DLD1 (cell line): ENCODE data around the gene ANP32D.
"Not testable (repeated sequence)": the region's sequence is repeated elsewhere in the genome, so short reads cannot be mapped to it uniquely, and the experiment has no call there.

Experiments used
- in situ Hi-C: cut with HindIII; loops from 2 replicates; pipeline ENCODE4 v1.10.0; 2017; ENCODE audit warnings: low sequenced_read_pairs

Gene ANP32D

DNA sequence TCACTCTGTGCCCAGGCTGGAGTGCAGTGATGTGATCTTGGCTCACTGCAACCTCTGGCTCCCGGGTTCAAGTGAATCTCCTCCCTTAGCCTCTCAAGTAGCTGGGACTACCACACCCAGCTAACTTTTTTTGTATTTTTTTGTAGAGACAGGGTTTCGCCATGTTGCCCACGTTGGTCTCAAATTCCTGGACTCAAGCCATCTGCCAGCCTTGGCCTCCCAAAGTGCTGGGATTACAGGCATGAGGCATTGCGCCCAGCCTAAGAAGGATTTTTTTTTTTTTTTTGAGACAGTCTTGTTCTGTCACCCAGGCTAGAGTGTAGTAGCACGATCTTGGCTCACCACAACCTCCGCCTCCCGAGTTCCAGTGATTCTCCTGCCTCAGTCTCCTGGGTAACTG lies 17.1 kb downstream of the ANP32D start:
- in situ Hi-C loops: not testable (repeated sequence)

DNA sequence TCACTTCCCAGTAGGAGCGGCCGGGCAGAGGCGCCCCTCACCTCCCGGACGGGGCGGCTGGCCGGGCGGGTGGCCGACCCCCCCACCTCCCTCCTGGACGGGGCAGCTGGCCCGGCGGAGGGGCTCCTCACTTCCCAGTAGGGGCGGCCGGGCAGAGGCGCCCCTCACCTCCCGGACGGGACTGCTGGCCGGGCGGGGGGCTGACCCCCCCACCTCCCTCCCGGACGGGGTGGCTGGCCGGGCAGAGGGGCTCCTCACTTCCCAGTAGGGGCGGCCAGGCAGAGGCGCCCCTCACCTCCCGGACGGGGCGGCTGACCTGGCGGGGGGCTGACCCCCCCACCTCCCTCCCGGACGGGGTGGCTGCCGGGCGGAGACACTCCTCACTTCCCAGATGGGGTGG lies 27.9 kb downstream of the ANP32D start:
- in situ Hi-C loops: not testable (repeated sequence)

DNA sequence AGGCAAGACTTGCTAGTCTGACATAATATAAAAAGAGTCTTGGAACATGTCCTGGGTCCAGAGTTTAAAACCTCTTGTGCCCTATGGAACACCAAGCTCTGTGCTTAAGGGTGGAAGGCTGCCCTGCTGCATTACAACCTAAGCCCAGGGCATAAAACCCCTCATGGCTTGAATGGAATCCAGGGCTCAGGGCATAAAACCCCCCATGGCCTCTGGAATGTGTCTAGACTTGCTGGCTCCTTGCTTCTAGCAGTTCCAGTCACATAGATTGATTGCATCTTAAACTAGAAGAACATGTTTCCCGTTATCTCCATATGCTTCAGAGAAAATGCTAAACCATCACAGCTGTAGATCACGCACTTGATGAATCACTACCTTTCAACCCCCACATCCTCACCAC lies 34.5 kb downstream of the ANP32D start:
- in situ Hi-C loops: not testable (repeated sequence)

DNA sequence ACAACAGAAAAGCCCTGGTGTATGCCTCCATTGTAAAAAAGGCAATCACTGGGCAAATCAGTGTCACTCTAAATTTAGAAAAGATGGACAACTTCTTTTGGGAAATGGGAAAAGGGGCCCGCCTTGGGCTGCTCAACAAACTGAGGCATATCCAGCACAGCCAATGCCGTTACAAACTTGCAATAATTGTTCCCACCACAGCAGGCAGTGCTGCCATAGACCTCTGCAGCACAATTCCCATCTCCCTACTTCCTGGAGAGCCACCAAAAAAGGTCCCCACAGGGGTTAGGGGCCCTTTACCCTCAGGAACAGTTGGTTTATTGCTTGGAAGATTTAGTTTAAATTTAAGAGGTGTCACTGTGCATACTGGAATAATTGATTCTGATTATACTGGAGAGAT lies 36.6 kb downstream of the ANP32D start:
- in situ Hi-C loops: no loop called here

DNA sequence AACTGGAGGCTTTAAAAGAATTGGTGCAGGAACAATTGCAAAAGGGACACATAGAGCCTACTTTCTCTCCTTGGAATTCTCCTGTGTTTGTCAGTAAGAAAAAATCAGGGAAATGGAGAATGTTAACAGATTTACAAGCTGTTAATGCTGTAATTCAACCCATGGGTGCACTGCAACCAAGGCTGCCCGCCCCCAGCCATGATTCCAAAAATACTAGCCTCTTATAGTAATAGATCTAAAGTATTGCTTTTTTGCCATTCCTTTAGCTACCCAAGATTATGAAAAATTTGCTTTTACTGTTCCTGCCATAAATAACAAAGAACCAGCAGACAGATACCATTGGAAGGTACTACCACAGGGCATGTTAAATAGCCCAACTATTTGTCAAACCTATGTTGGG lies 37.8 kb downstream of the ANP32D start:
- in situ Hi-C loops: no loop called here

DNA sequence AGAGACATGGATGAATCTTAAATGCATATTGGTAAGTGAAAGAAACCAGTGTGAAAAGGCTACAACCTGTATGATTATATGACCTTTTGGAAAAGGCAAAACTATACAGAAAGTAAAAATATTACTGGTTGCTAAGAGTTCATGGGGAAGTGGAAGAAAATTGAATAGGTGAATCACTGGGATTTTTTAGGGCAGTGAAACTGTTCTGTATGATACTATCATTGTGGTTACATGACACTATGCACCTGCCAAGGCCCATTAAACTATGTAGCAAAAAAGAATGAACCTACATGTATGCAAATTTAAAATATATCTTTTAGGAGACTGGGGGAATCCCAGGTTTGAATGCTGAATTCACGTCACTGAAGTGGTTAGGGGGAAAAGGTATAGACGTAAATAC lies 40.5 kb downstream of the ANP32D start:
- in situ Hi-C loops: no loop called here

DNA sequence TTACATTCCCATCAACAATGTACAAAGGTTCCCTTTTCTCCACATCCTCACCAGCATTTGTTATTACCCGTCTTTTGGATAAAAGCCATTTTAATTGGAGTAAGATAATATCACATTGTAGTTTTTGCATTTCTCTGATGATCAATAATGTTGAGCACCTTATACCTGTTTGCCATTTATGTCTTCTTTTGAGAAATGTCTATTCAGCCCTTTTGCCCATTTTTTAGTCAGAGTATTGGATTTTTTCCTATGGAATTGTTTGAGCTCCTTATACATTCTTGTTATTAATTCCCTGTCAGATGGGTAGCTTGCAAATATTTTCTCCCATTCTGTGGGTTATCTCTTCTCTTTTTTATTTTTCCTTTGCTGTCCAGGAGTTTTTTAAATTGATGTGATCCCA lies 42.4 kb downstream of the ANP32D start:
- in situ Hi-C loops: no loop called here

DNA sequence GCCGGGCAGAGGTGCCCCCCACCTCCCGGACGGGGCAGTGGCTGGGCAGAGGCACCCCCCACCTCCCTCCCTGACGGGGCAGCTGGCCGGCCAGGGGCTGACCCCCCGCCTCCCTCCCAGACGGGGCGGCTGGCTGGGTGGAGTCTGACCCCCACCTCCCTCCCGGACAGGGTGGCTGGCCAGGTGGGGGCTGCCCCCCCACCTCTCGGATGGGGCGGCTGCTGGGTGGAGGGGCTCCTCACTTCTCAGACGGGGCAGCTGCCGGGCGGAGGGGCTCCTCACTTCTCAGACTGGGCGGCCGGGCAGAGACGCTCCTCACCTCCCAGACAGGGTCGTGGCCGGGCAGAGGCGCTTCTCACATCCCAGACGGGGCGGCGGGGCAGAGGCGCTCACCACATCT lies 48.0 kb downstream of the ANP32D start:
- in situ Hi-C loops: not testable (repeated sequence)
